CD14-positive monocyte (primary cell): ENCODE results near the gene CACNA2D1. TPM values are rescaled to one million over a fixed set of nuclear protein-coding genes. Genes with fewer than 3 reads are reported as not detected.

Experiments
- DNase-seq, 3 donors: peaks; one replicate each; pipeline ENCODE4 v3.0.0-alpha.2; 2011 to 2022
- H2AFZ ChIP-seq: 2 replicates; pipeline ENCODE4 v1.6.0; 2012; ENCODE audit warnings: mild to moderate bottlenecking, low read depth, low read length, inconsistent platforms; ENCODE audit not compliant: insufficient read depth, poor library complexity, severe bottlenecking
- H3K27ac ChIP-seq, 2 donors: 1 replicate in 1 of 2; 2 replicates in 1 of 2; pipeline ENCODE4 v1.5.1; 2012 to 2013; ENCODE audit warnings: low read length in 2 of 2, control low read depth in 1 of 2, inconsistent platforms in 1 of 2, low read depth in 1 of 2, mild to moderate bottlenecking in 1 of 2
- H3K27me3 ChIP-seq, 2 donors: one replicate each; pipeline versions ENCODE4 v1.6.0 to v1.6.1; 2011 to 2013; ENCODE audit warnings: low read length in 2 of 2; ENCODE audit not compliant: control insufficient read depth in 2 of 2, insufficient read depth in 2 of 2
- H3K36me3 ChIP-seq, 2 donors: replicated peaks in 1 of 2; 1 replicate in 1 of 2; 2 replicates in 1 of 2; pipeline versions ENCODE4 v1.5.1 to v1.6.1; 2012 to 2013; ENCODE audit warnings: low read length in 2 of 2, control low read depth in 1 of 2, inconsistent platforms in 1 of 2, mild to moderate bottlenecking in 1 of 2; ENCODE audit not compliant: insufficient read depth in 2 of 2, control insufficient read depth in 1 of 2
- H3K4me1 ChIP-seq, 2 donors: 1 replicate in 1 of 2; 2 replicates in 1 of 2; pipeline versions ENCODE4 v1.5.1 to v1.6.1; 2012 to 2013; ENCODE audit warnings: low read length in 2 of 2, control low read depth in 1 of 2, inconsistent platforms in 1 of 2, mild to moderate bottlenecking in 1 of 2, moderate library complexity in 1 of 2; ENCODE audit not compliant: insufficient read depth in 2 of 2, control insufficient read depth in 1 of 2
- H3K4me2 ChIP-seq: replicated peaks from 2 replicates; pipeline ENCODE3; 2012; ENCODE audit warnings: low read length, moderate library complexity, mild to moderate bottlenecking; ENCODE audit not compliant: poor library complexity, severe bottlenecking; ENCODE audit errors: extremely low read depth
- H3K4me3 ChIP-seq, 3 experiments: fragments of 200-600 bp in 1 of 3; sonication (generic) in 1 of 3; replicated peaks in 1 of 3; 1 replicate in 2 of 3; 2 replicates in 1 of 3; pipeline ENCODE4 v1.5.1; 2011 to 2013; ENCODE audit warnings: low read length in 3 of 3, mild to moderate bottlenecking in 3 of 3, control low read depth in 2 of 3, low read depth in 2 of 3, inconsistent platforms in 1 of 3, moderate library complexity in 1 of 3
- H3K79me2 ChIP-seq: 2 replicates; pipeline ENCODE4 v1.6.0; 2012; ENCODE audit warnings: mild to moderate bottlenecking, control low read depth, inconsistent platforms, low read length, moderate library complexity; ENCODE audit not compliant: insufficient read depth
- H3K9ac ChIP-seq: 2 replicates; pipeline ENCODE4 v1.6.0; 2017; ENCODE audit warnings: low read length, mild to moderate bottlenecking; ENCODE audit not compliant: insufficient read depth, poor library complexity, severe bottlenecking
- H3K9me3 ChIP-seq, 2 donors: replicated peaks in 1 of 2; 1 replicate in 1 of 2; 2 replicates in 1 of 2; pipeline versions ENCODE4 v1.5.1 to v1.6.1; 2012 to 2013; ENCODE audit warnings: low read length in 2 of 2, control low read depth in 1 of 2; ENCODE audit not compliant: control insufficient read depth in 1 of 2, insufficient read depth in 1 of 2
- H4K20me1 ChIP-seq: 2 replicates; pipeline ENCODE4 v1.6.0; 2012; ENCODE audit warnings: mild to moderate bottlenecking, low read length, control low read depth, moderate library complexity; ENCODE audit not compliant: insufficient read depth
- H3K27ac Mint-ChIP-seq, 7 donors: one replicate each; pipeline ENCODE4 v1.8.0; 2020; ENCODE audit warnings: mild to moderate bottlenecking in 7 of 7, mixed read lengths in 7 of 7, moderate library complexity in 6 of 7, inconsistent platforms in 2 of 7
- H3K27me3 Mint-ChIP-seq, 3 donors: one replicate each; pipeline ENCODE4 v1.8.0; 2021 to 2022; ENCODE audit warnings: low read depth in 3 of 3, mild to moderate bottlenecking in 3 of 3, mixed read lengths in 3 of 3, moderate library complexity in 3 of 3, inconsistent platforms in 1 of 3
- H3K36me3 Mint-ChIP-seq, 2 donors: one replicate each; pipeline ENCODE4 v1.8.0; 2020; ENCODE audit warnings: mixed read lengths in 2 of 2, inconsistent platforms in 1 of 2, mild to moderate bottlenecking in 1 of 2
- H3K4me1 Mint-ChIP-seq: one replicate; pipeline ENCODE4 v1.8.0; 2020; ENCODE audit warnings: mild to moderate bottlenecking, mixed read lengths
- H3K4me3 Mint-ChIP-seq, 2 donors: one replicate each; pipeline ENCODE4 v1.8.0; 2020; ENCODE audit warnings: mild to moderate bottlenecking in 2 of 2, mixed read lengths in 2 of 2, moderate library complexity in 1 of 2
- H3K9me3 Mint-ChIP-seq, 7 donors: one replicate each; pipeline ENCODE4 v1.8.0; 2020 to 2022; ENCODE audit warnings: mixed read lengths in 7 of 7, mild to moderate bottlenecking in 6 of 7, moderate library complexity in 6 of 7, inconsistent platforms in 2 of 7
- WGBS: methylation state at CpG from one replicate; pipeline ENCODE4 v1.1.5; 2013; ENCODE audit warnings: missing lambda C conversion rate; ENCODE audit not compliant: insufficient coverage; 5-methylcytosine and 5-hydroxymethylcytosine counted together
- intact Hi-C, 2 donors: fragments of 100-400 bp; cut with micrococcal nuclease; formaldehyde crosslinking; loops; one replicate each; pipeline versions ENCODE4 v1.15.0 to v1.15.1; 2023
- polyA plus RNA-seq, 3 donors: library from polyadenylated mRNA; depleted of rRNA in 1 of 3; unstranded in 2 of 3; stranded (reverse) in 1 of 3; fragments of 300-500 nt in 2 of 3; fragments of >200 nt in 1 of 3; fragmentation: Illumina TruSeq in 2 of 3; gene quantifications; 1 replicate in 2 of 3; 2 replicates in 1 of 3; pipeline ENCODE4 v1.2.3, GENCODE V29; 2012 to 2021
- TF ChIP-seq, protein P1 (sequence below): fragments of 200-600 bp; IDR thresholded peaks from one replicate; pipeline ENCODE4 v1.8.0; 2022; ENCODE audit warnings: antibody characterized with exemption, mild to moderate bottlenecking

CACNA2D1 gene
- polyA plus RNA-seq, 3 donors: 0.02 TPM; not detected in 2

DNA sequence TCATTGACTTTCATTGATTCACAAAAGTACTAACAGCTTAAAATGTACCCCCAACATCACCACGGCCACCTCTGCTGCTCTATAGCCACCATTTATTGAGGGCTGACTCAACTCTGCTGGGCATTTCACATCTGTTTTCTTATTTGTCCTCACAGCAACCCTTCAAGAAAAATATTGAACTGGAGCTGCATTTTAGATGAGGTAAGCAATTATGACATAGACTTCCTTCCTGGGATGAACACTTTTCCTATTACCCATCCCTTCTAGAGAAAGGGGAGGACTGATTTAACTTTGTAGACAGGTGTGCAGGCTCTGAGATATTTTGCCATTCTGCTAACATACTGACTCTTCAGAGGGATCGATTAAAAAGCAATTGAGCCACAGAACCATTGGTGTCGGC lies 217.4 kb downstream of the CACNA2D1 start:
- Mint-ChIP-seq H3K27ac (no peak overlapping the region), H3K27me3 (peaks cover 0 to 2% (median 1%) of the 10 kb centered on the region in 3 donors), H3K9me3 (no peaks in the 10 kb centered on the region), H3K36me3 (no peaks in the 10 kb centered on the region), H3K4me3 (no peak overlapping the region), H3K4me1 (no peaks in the 10 kb centered on the region)
- Histone ChIP-seq H4K20me1 (no peaks in the 10 kb centered on the region), H3K27me3 (no peaks in the 10 kb centered on the region), H3K36me3 (no peaks in the 10 kb centered on the region), H3K79me2 (no peaks in the 10 kb centered on the region), H2AFZ (no peak overlapping the region), H3K9me3 (no peaks in the 10 kb centered on the region), H3K4me1 (no peaks in the 10 kb centered on the region), H3K9ac (no peak overlapping the region), H3K4me3 (no peak overlapping the region), H3K27ac (no peak overlapping the region), H3K4me2 (no peak overlapping the region)
- TF ChIP-seq, protein P1, sequence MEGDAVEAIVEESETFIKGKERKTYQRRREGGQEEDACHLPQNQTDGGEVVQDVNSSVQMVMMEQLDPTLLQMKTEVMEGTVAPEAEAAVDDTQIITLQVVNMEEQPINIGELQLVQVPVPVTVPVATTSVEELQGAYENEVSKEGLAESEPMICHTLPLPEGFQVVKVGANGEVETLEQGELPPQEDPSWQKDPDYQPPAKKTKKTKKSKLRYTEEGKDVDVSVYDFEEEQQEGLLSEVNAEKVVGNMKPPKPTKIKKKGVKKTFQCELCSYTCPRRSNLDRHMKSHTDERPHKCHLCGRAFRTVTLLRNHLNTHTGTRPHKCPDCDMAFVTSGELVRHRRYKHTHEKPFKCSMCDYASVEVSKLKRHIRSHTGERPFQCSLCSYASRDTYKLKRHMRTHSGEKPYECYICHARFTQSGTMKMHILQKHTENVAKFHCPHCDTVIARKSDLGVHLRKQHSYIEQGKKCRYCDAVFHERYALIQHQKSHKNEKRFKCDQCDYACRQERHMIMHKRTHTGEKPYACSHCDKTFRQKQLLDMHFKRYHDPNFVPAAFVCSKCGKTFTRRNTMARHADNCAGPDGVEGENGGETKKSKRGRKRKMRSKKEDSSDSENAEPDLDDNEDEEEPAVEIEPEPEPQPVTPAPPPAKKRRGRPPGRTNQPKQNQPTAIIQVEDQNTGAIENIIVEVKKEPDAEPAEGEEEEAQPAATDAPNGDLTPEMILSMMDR: no peak
- no peak for DNase-seq
- intact Hi-C loops: no loop called here
- no CpG with 5 or more reads among the region's 3 CpGs for WGBS

DNA sequence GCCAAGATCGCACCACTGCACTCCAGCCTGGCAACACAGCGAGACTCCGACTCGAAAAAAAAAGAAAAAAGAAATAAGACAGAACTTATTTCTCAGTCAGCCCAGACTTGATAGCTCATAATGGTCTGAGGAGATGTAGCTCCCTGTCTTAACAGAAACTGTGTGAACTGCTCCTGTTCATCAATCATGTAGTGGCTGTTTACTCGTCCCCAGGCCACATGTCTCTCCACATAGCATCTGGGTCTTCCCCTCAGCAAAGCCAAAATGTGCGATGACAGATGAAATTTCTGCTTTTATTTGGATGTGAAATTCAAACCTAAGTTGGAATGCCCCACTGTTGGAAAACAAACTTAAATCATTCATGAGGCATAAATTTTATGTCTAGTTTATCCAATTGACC lies 219.0 kb downstream of the CACNA2D1 start:
- WGBS: no CpG with 5 or more reads among the region's 6 CpGs
- H3K4me2 ChIP-seq: no peak overlapping the region
- intact Hi-C loops: no loop called here
- H3K4me3 Mint-ChIP-seq: no peak overlapping the region
- no peaks in the 10 kb centered on the region for H3K27me3 ChIP-seq
- no peak overlapping the region for H3K9ac ChIP-seq
- DNase-seq: no peak
- H3K4me3 ChIP-seq: no peak overlapping the region
- no peaks in the 10 kb centered on the region for H3K4me1 ChIP-seq
- TF ChIP-seq, protein P1: no peak
- no peak overlapping the region for H3K27ac ChIP-seq
- H3K36me3 Mint-ChIP-seq: no peaks in the 10 kb centered on the region
- H3K4me1 Mint-ChIP-seq: no peaks in the 10 kb centered on the region
- H3K9me3 Mint-ChIP-seq: no peaks in the 10 kb centered on the region
- no peaks in the 10 kb centered on the region for H3K79me2 ChIP-seq
- no peak overlapping the region for H3K27ac Mint-ChIP-seq
- no peaks in the 10 kb centered on the region for H4K20me1 ChIP-seq
- no peaks in the 10 kb centered on the region for H3K9me3 ChIP-seq
- peaks cover 0 to 2% (median 1%) of the 10 kb centered on the region in 3 donors for H3K27me3 Mint-ChIP-seq
- H2AFZ ChIP-seq: no peak overlapping the region
- H3K36me3 ChIP-seq: no peaks in the 10 kb centered on the region
